Kidney (tissue), 14 donors: ENCODE data around the gene ETV6. TPM values are rescaled to one million over a fixed set of nuclear protein-coding genes. Genes with fewer than 3 reads are reported as not detected.
A peak's percentile ranks its signal among the peaks of the same experiment; 100 is the strongest.

ENCODE experiments used
- DNase-seq, 5 donors: peaks; one replicate each; pipeline ENCODE4 v3.0.0-alpha.2; 2013 to 2020
- FAIRE-seq: peaks from 2 replicates; lab custom pipeline; 2012; peaks lifted over from hg19 to GRCh38; lab: Jason Lieb, UNC
- H3K27ac ChIP-seq, 2 donors: one replicate each; pipeline ENCODE4 v1.7.0; 2013; ENCODE audit warnings: low read depth in 2 of 2, low read length in 2 of 2, inconsistent platforms in 1 of 2
- H3K27me3 ChIP-seq: one replicate; pipeline ENCODE4 v1.7.1; 2013; ENCODE audit warnings: low read length, inconsistent platforms; ENCODE audit not compliant: control insufficient read depth, insufficient read depth
- H3K36me3 ChIP-seq, 3 donors: one replicate each; pipeline versions ENCODE4 v1.7.0 to v1.7.1; 2013; ENCODE audit warnings: low read length in 3 of 3, control low read depth in 1 of 3, inconsistent platforms in 1 of 3; ENCODE audit not compliant: insufficient read depth in 3 of 3, control insufficient read depth in 2 of 3
- H3K4me1 ChIP-seq, 3 donors: one replicate each; pipeline versions ENCODE4 v1.7.0 to v1.7.1; 2013; ENCODE audit warnings: low read length in 3 of 3, inconsistent platforms in 1 of 3, low read depth in 1 of 3; ENCODE audit not compliant: control insufficient read depth in 2 of 3, insufficient read depth in 2 of 3
- H3K4me3 ChIP-seq, 3 donors: one replicate each; pipeline versions ENCODE4 v1.7.0 to v1.8.1; 2013; ENCODE audit warnings: low read length in 3 of 3, control low read depth in 1 of 3, inconsistent platforms in 1 of 3
- H3K9ac ChIP-seq, 3 donors: one replicate each; pipeline versions ENCODE4 v1.7.0 to v1.7.1; 2013; ENCODE audit warnings: low read length in 3 of 3, control low read depth in 1 of 3, inconsistent platforms in 1 of 3
- H3K9me3 ChIP-seq, 3 donors: one replicate each; pipeline versions ENCODE4 v1.7.0 to v1.7.1; 2013; ENCODE audit warnings: low read length in 3 of 3, control low read depth in 1 of 3, inconsistent platforms in 1 of 3; ENCODE audit not compliant: control insufficient read depth in 2 of 3, insufficient read depth in 1 of 3
- CTCF ChIP-seq: IDR thresholded peaks from 3 replicates; pipeline ENCODE4 v1.5.1; 2012; ENCODE audit warnings: mild to moderate bottlenecking, moderate library complexity, borderline replicate concordance; ENCODE audit not compliant: insufficient read depth; ENCODE audit errors: extremely low read depth
- intact Hi-C: fragments of 100-400 bp; cut with DNase I; formaldehyde crosslinking; loops from one replicate; pipeline ENCODE4 v1.11.1; 2022
- polyA plus RNA-seq: library from polyadenylated mRNA; stranded (reverse); fragments of 350-450 nt; fragmentation: Illumina TruSeq; extraction: RNeasy Lipid Tissue Mini Kit (QIAGEN cat#74804); gene quantifications from one replicate; pipeline ENCODE4 v1.2.3, GENCODE V29; 2014; ENCODE audit warnings: low read depth, low replicate concordance; ENCODE audit not compliant: insufficient read depth
- total RNA-seq: library from RNA; stranded (reverse); fragmentation: NEBNext Ultra II Directional; extraction: Animal tissue kit (Norgen Biotek cat#: 25700); gene quantifications from one replicate; pipeline ENCODE4 v1.2.1, GENCODE V29; 2021
- donor health status: control.
- donor health status: control.
- donor health status: control.
- donor health status: control.
- donor health status: control.
- donor health status: DM: yes; HTN: yes; CAD: no.
- donor health status: Normal renal cell carcinoma (clear cell type).

The ETV6 gene
- total and polyA plus RNA-seq, 2 donors from 2014 or later = 5.2 to 59.8 TPM

GRCh38 chr12:11722071-11722470, 72.6 kb downstream of the ETV6 start:
- H3K9me3 ChIP-seq = no peaks in the 10 kb centered on the region
- no peak for FAIRE-seq
- H3K4me3 ChIP-seq = no peak overlapping the region
- H3K27ac ChIP-seq = no peak overlapping the region
- no peaks in the 10 kb centered on the region for H3K36me3 ChIP-seq
- no peak for TF ChIP-seq CTCF
- no peak for DNase-seq
- intact Hi-C loops = no loop called here
- H3K27me3 ChIP-seq = no peaks in the 10 kb centered on the region
- H3K4me1 ChIP-seq = peaks cover 0 to 13% (median 7%) of the 10 kb centered on the region in 3 donors
- H3K9ac ChIP-seq = no peak overlapping the region

- Histone ChIP-seq H3K9me3 (no peaks in the 10 kb centered on the region), H3K9ac (no peak overlapping the region), H3K4me1 (peaks cover 0 to 16% (median 7%) of the 10 kb centered on the region in 3 donors), H3K4me3 (no peak overlapping the region), H3K36me3 (no peaks in the 10 kb centered on the region), H3K27me3 (no peaks in the 10 kb centered on the region), H3K27ac (no peak overlapping the region)
- no peak for FAIRE-seq
- intact Hi-C loops = no loop called here
- no peak for DNase-seq
- no peak for TF ChIP-seq CTCF
Measured at GRCh38 chr12:11722578-11723138, 73.2 kb downstream of the ETV6 start.

- H3K27me3 ChIP-seq = no peaks in the 10 kb centered on the region
- DNase-seq = peak in 4 of 5 donors; percentile 70 to 87 (median 78)
- H3K4me3 ChIP-seq = no peak overlapping the region
- no peak overlapping the region for H3K27ac ChIP-seq
- no peak overlapping the region for H3K9ac ChIP-seq
- no peaks in the 10 kb centered on the region for H3K36me3 ChIP-seq
- no peak for TF ChIP-seq CTCF
- no peak for FAIRE-seq
- H3K9me3 ChIP-seq = no peaks in the 10 kb centered on the region
- peaks cover 0 to 16% (median 9%) of the 10 kb centered on the region in 3 donors for H3K4me1 ChIP-seq
- intact Hi-C loops = no loop called here
Measured at GRCh38 chr12:11723993-11724392, 74.5 kb downstream of the ETV6 start.

GRCh38 chr12:11724888-11725311, 75.4 kb downstream of the ETV6 start:
- H3K9ac ChIP-seq = no peak overlapping the region
- no peaks in the 10 kb centered on the region for H3K36me3 ChIP-seq
- no peaks in the 10 kb centered on the region for H3K9me3 ChIP-seq
- H3K4me3 ChIP-seq = no peak overlapping the region
- intact Hi-C loops = no loop called here
- FAIRE-seq (no peak), DNase-seq (peak in 2 of 5 donors; percentile 25 to 55)
- no peak for TF ChIP-seq CTCF
- no peak overlapping the region for H3K27ac ChIP-seq
- peaks cover 0 to 18% (median 13%) of the 10 kb centered on the region in 3 donors for H3K4me1 ChIP-seq
- H3K27me3 ChIP-seq = no peaks in the 10 kb centered on the region
